NCI-H1048 (cell line): ENCODE data around the gene SETBP1.

Experiments used
- DNase-seq: peaks from one replicate; lab custom pipeline; 2025; lab: John Stamatoyannopoulos, UW

The SETBP1 gene

GRCh38 chr18:44911260-44911659 lies 230.6 kb downstream of the SETBP1 start:
- DNase-seq, result no peak

GRCh38 chr18:44911773-44912172 lies 231.1 kb downstream of the SETBP1 start:
- no peak for DNase-seq

GRCh38 chr18:44912740-44913478 lies 232.2 kb downstream of the SETBP1 start:
- no peak for DNase-seq

GRCh38 chr18:44914028-44914427 lies 233.3 kb downstream of the SETBP1 start:
- no peak for DNase-seq

- DNase-seq, result no peak
Measured at GRCh38 chr18:44915213-44915612, 234.5 kb downstream of the SETBP1 start.

GRCh38 chr18:44915661-44916060 lies 235.0 kb downstream of the SETBP1 start:
- no peak for DNase-seq

- DNase-seq, result no peak
Measured at GRCh38 chr18:44916429-44917207, 235.9 kb downstream of the SETBP1 start.

- DNase-seq, result no peak
Measured at GRCh38 chr18:44917216-44918141, 236.8 kb downstream of the SETBP1 start.

- DNase-seq, result no peak
Measured at GRCh38 chr18:44918142-44918476, 237.4 kb downstream of the SETBP1 start.

- no peak for DNase-seq
Measured at GRCh38 chr18:44920441-44920840, 239.8 kb downstream of the SETBP1 start.

GRCh38 chr18:44921974-44922373 lies 241.3 kb downstream of the SETBP1 start:
- no peak for DNase-seq

- no peak for DNase-seq
Measured at GRCh38 chr18:44922968-44923367, 242.3 kb downstream of the SETBP1 start.

GRCh38 chr18:44924785-44925499 lies 244.3 kb downstream of the SETBP1 start:
- DNase-seq, result no peak

GRCh38 chr18:44927127-44927849 lies 246.6 kb downstream of the SETBP1 start:
- DNase-seq, result no peak

GRCh38 chr18:44934901-44935300 lies 254.2 kb downstream of the SETBP1 start:
- no peak for DNase-seq

- DNase-seq, result no peak
Measured at GRCh38 chr18:44935455-44935854, 254.8 kb downstream of the SETBP1 start.

GRCh38 chr18:44936485-44936884 lies 255.8 kb downstream of the SETBP1 start:
- DNase-seq, result no peak

- DNase-seq, result no peak
Measured at GRCh38 chr18:44937960-44938719, 257.5 kb downstream of the SETBP1 start.

- DNase-seq, result no peak
Measured at GRCh38 chr18:44938720-44939665, 258.3 kb downstream of the SETBP1 start.
